Skeletal muscle satellite cell (primary cell): ENCODE data around the gene CHD6.
"Not testable (repeated sequence)": the region's sequence is repeated elsewhere in the genome, so short reads cannot be mapped to it uniquely, and the experiment has no call there.

Experiments used
- H3K27me3 ChIP-seq: 2 replicates; pipeline ENCODE4 v1.7.0; 2013; ENCODE audit warnings: low read length; ENCODE audit not compliant: control insufficient read depth, insufficient read depth
- H3K36me3 ChIP-seq: 2 replicates; pipeline ENCODE4 v1.7.0; 2013; ENCODE audit warnings: mild to moderate bottlenecking, control low read depth, low read length; ENCODE audit not compliant: insufficient read depth
- H3K4me1 ChIP-seq: 2 replicates; pipeline ENCODE4 v1.7.0; 2013; ENCODE audit warnings: low read length; ENCODE audit not compliant: control insufficient read depth, insufficient read depth
- H3K4me2 ChIP-seq: 2 replicates; pipeline ENCODE4 v1.7.0; 2013; ENCODE audit warnings: mild to moderate bottlenecking, low read length
- H3K4me3 ChIP-seq: 2 replicates; pipeline ENCODE4 v1.7.0; 2013; ENCODE audit warnings: low read length
- H3K9ac ChIP-seq: 2 replicates; pipeline ENCODE4 v1.7.0; 2013; ENCODE audit warnings: mild to moderate bottlenecking, low read depth, low read length, moderate library complexity
- H3K9me3 ChIP-seq: replicated peaks from 2 replicates; pipeline ENCODE4 v1.7.0; 2013; ENCODE audit warnings: mild to moderate bottlenecking, control low read depth, low read length

Gene CHD6

GRCh38 chr20:41553142-41553879 lies 64.9 kb downstream of the CHD6 start:
- H3K4me3 ChIP-seq, result no peak overlapping the region
- no peak overlapping the region for H3K4me2 ChIP-seq
- no peaks in the 10 kb centered on the region for H3K9me3 ChIP-seq
- no peaks in the 10 kb centered on the region for H3K4me1 ChIP-seq
- no peak overlapping the region for H3K9ac ChIP-seq
- H3K27me3 ChIP-seq, result no peaks in the 10 kb centered on the region
- H3K36me3 ChIP-seq, result no peaks in the 10 kb centered on the region

- Histone ChIP-seq H3K4me1 (no peaks in the 10 kb centered on the region), H3K27me3 (no peaks in the 10 kb centered on the region), H3K36me3 (no peaks in the 10 kb centered on the region), H3K9ac (no peak overlapping the region), H3K4me3 (no peak overlapping the region), H3K9me3 (no peaks in the 10 kb centered on the region), H3K4me2 (no peak overlapping the region)
Observed at GRCh38 chr20:41552295-41553068, 65.7 kb downstream of the CHD6 start.

- Histone ChIP-seq H3K4me2 (no peak overlapping the region), H3K27me3 (no peaks in the 10 kb centered on the region), H3K36me3 (no peaks in the 10 kb centered on the region), H3K4me1 (no peaks in the 10 kb centered on the region), H3K9ac (no peak overlapping the region), H3K4me3 (no peak overlapping the region), H3K9me3 (no peaks in the 10 kb centered on the region)
Observed at GRCh38 chr20:41551011-41551705, 67.0 kb downstream of the CHD6 start.

GRCh38 chr20:41547221-41547620 lies 71.0 kb downstream of the CHD6 start:
- Histone ChIP-seq H3K27me3 (no peaks in the 10 kb centered on the region), H3K36me3 (no peaks in the 10 kb centered on the region), H3K9me3 (no peaks in the 10 kb centered on the region), H3K9ac (no peak overlapping the region), H3K4me2 (no peak overlapping the region), H3K4me1 (no peaks in the 10 kb centered on the region), H3K4me3 (no peak overlapping the region)

- H3K4me3 ChIP-seq, result no peak overlapping the region
- H3K4me1 ChIP-seq, result no peaks in the 10 kb centered on the region
- no peaks in the 10 kb centered on the region for H3K36me3 ChIP-seq
- H3K27me3 ChIP-seq, result no peaks in the 10 kb centered on the region
- H3K4me2 ChIP-seq, result no peak overlapping the region
- no peaks in the 10 kb centered on the region for H3K9me3 ChIP-seq
- H3K9ac ChIP-seq, result no peak overlapping the region
Observed at GRCh38 chr20:41546535-41546934, 71.6 kb downstream of the CHD6 start.

- Histone ChIP-seq H3K36me3 (no peaks in the 10 kb centered on the region), H3K9ac (no peak overlapping the region), H3K27me3 (no peaks in the 10 kb centered on the region), H3K4me2 (no peak overlapping the region), H3K4me3 (no peak overlapping the region), H3K4me1 (no peaks in the 10 kb centered on the region), H3K9me3 (no peaks in the 10 kb centered on the region)
Observed at GRCh38 chr20:41544472-41544871, 73.7 kb downstream of the CHD6 start.

- H3K4me3 ChIP-seq, result no peak overlapping the region
- H3K9me3 ChIP-seq, result no peaks in the 10 kb centered on the region
- no peaks in the 10 kb centered on the region for H3K4me1 ChIP-seq
- H3K27me3 ChIP-seq, result no peaks in the 10 kb centered on the region
- no peak overlapping the region for H3K4me2 ChIP-seq
- no peaks in the 10 kb centered on the region for H3K36me3 ChIP-seq
- H3K9ac ChIP-seq, result no peak overlapping the region
Observed at GRCh38 chr20:41540918-41541317, 77.3 kb downstream of the CHD6 start.

- Histone ChIP-seq H3K27me3 (no peaks in the 10 kb centered on the region), H3K36me3 (no peaks in the 10 kb centered on the region)
Observed at GRCh38 chr20:41540459-41540858, 77.7 kb downstream of the CHD6 start.

GRCh38 chr20:41538810-41539596 lies 79.2 kb downstream of the CHD6 start:
- no peak overlapping the region for H3K4me2 ChIP-seq
- H3K36me3 ChIP-seq, result no peaks in the 10 kb centered on the region
- H3K4me3 ChIP-seq, result no peak overlapping the region
- H3K27me3 ChIP-seq, result no peaks in the 10 kb centered on the region
- H3K4me1 ChIP-seq, result peaks cover 4% of the 10 kb centered on the region
- H3K9ac ChIP-seq, result no peak overlapping the region
- H3K9me3 ChIP-seq, result no peaks in the 10 kb centered on the region

More at GRCh38 chr20:41540459-41540858, 77.7 kb downstream of the CHD6 start:
- no peak overlapping the region for H3K4me3 ChIP-seq
- no peaks in the 10 kb centered on the region for H3K9me3 ChIP-seq
- H3K9ac ChIP-seq, result no peak overlapping the region
- H3K4me1 ChIP-seq, result no peaks in the 10 kb centered on the region
- no peak overlapping the region for H3K4me2 ChIP-seq

- peaks cover 4% of the 10 kb centered on the region for H3K4me1 ChIP-seq
Observed at GRCh38 chr20:41537865-41538264, 80.3 kb downstream of the CHD6 start.

GRCh38 chr20:41535551-41535950 lies 82.6 kb downstream of the CHD6 start:
- not testable (repeated sequence) for H3K27me3 ChIP-seq, H3K36me3 ChIP-seq, H3K4me3 ChIP-seq, H3K4me1 ChIP-seq, H3K9me3 ChIP-seq, H3K4me2 ChIP-seq, H3K9ac ChIP-seq

More at GRCh38 chr20:41537865-41538264, 80.3 kb downstream of the CHD6 start:
- H3K36me3 ChIP-seq, result peaks cover 1% of the 10 kb centered on the region
- H3K9me3 ChIP-seq, result no peaks in the 10 kb centered on the region
- no peak overlapping the region for H3K4me2 ChIP-seq
- no peak overlapping the region for H3K4me3 ChIP-seq
- no peak overlapping the region for H3K9ac ChIP-seq
- no peaks in the 10 kb centered on the region for H3K27me3 ChIP-seq
